SK-N-SH (cell line): ENCODE data around the gene RFXANK. TPM values are rescaled to one million over a fixed set of nuclear protein-coding genes. Genes with fewer than 3 reads are reported as not detected.

ENCODE experiments used
- CTCF ChIA-PET: fragments of 300-600, 350-600 bp; formaldehyde crosslinking; extraction: SDS; loops from one replicate; lab custom pipeline; 2021; lab: Yijun Ruan, JAX
- POLR2A ChIA-PET: fragments of 350-600 bp; sonication (Branson Sonifier 250); formaldehyde crosslinking; extraction: SDS; loops from one replicate; lab custom pipeline; 2020; ENCODE audit warnings: antibody characterized with exemption, inconsistent platforms; lab: Yijun Ruan, JAX
- DNase-seq: peaks from one replicate; pipeline ENCODE4 v3.0.0; 2012
- H2AFZ ChIP-seq: fragments of 200-600 bp; sonication (generic); 2 replicates; pipeline ENCODE4 v1.8.1; 2016; ENCODE audit warnings: antibody characterized with exemption, mild to moderate bottlenecking, low read depth
- H3F3A ChIP-seq: fragments of 200-600 bp; sonication (generic); replicated peaks from 2 replicates; pipeline ENCODE3; 2016; ENCODE audit warnings: antibody characterized with exemption, mild to moderate bottlenecking; ENCODE audit not compliant: insufficient read depth
- H3K27ac ChIP-seq, 2 experiments: fragments of 200-500 bp in 1 of 2; fragments of 200-600 bp in 1 of 2; sonication (Bioruptor generic) in 1 of 2; sonication (generic), shearing (Covaris generic) in 1 of 2; 2 replicates each; pipeline versions ENCODE4 v1.5.1 to v1.6.1; 2014 to 2016; ENCODE audit warnings: low read depth in 2 of 2, inconsistent platforms in 1 of 2, low read length in 1 of 2, mild to moderate bottlenecking in 1 of 2, mixed read lengths in 1 of 2
- H3K27me3 ChIP-seq: fragments of 200-600 bp; sonication (generic), shearing (Covaris generic); 2 replicates; pipeline ENCODE4 v1.6.1; 2016; ENCODE audit warnings: mixed run types; ENCODE audit not compliant: insufficient read depth
- H3K36me3 ChIP-seq, 2 experiments: fragments of 200-500 bp in 1 of 2; fragments of 200-600 bp in 1 of 2; sonication (Bioruptor generic) in 1 of 2; sonication (generic) in 1 of 2; replicated peaks in 1 of 2; 2 replicates each; pipeline versions ENCODE3 to v1.5.1; 2014 to 2016; ENCODE audit warnings: low read length in 1 of 2, mild to moderate bottlenecking in 1 of 2; ENCODE audit not compliant: insufficient read depth in 2 of 2, control insufficient read depth in 1 of 2
- H3K4me1 ChIP-seq, 2 experiments: fragments of 200-500 bp in 1 of 2; fragments of 200-600 bp in 1 of 2; sonication (Bioruptor generic) in 1 of 2; sonication (generic), shearing (Covaris generic) in 1 of 2; 2 replicates each; pipeline versions ENCODE4 v1.5.1 to v1.6.1; 2014 to 2016; ENCODE audit warnings: low read depth in 1 of 2, low read length in 1 of 2, mixed run types in 1 of 2; ENCODE audit not compliant: insufficient read depth in 2 of 2, control insufficient read depth in 1 of 2
- H3K4me2 ChIP-seq: fragments of 200-600 bp; sonication (generic), shearing (Covaris generic); 2 replicates; pipeline ENCODE4 v1.6.1; 2017; ENCODE audit warnings: mixed run types
- H3K4me3 ChIP-seq, 2 experiments: fragments of 200-500 bp in 1 of 2; fragments of 200-600 bp in 1 of 2; sonication (Bioruptor generic) in 1 of 2; sonication (generic), shearing (Covaris generic) in 1 of 2; 2 replicates each; pipeline versions ENCODE4 v1.5.1 to v1.8.1; 2014 to 2016; ENCODE audit warnings: low read depth in 2 of 2, inconsistent platforms in 1 of 2, low read length in 1 of 2, mild to moderate bottlenecking in 1 of 2, mixed read lengths in 1 of 2, moderate library complexity in 1 of 2
- H3K79me2 ChIP-seq: fragments of 200-600 bp; sonication (generic); 2 replicates; pipeline ENCODE4 v1.8.1; 2017; ENCODE audit warnings: mild to moderate bottlenecking; ENCODE audit not compliant: insufficient read depth
- H3K9ac ChIP-seq: fragments of 200-600 bp; sonication (generic); 2 replicates; pipeline ENCODE4 v1.6.1; 2017; ENCODE audit warnings: mixed run types
- H3K9me2 ChIP-seq: fragments of 200-600 bp; sonication (generic); 2 replicates; pipeline ENCODE4 v1.6.1; 2017; ENCODE audit warnings: mixed run types
- H3K9me3 ChIP-seq: fragments of 200-600 bp; sonication (generic); 2 replicates; pipeline ENCODE4 v1.6.1; 2017; ENCODE audit warnings: mixed run types, mild to moderate bottlenecking, moderate library complexity
- H4K20me1 ChIP-seq: fragments of 200-600 bp; sonication (generic); 2 replicates; pipeline ENCODE4 v1.6.1; 2017; ENCODE audit warnings: mild to moderate bottlenecking, mixed run types; ENCODE audit not compliant: insufficient read depth
- ELF1 ChIP-seq: IDR thresholded peaks from 2 replicates; pipeline ENCODE4 v1.4.0; 2012
- EZH2phosphoT487 ChIP-seq: fragments of 200-600 bp; sonication (generic); IDR thresholded peaks from 2 replicates; pipeline ENCODE4 v1.6.1; 2017; ENCODE audit warnings: low read depth, mixed run types, mild to moderate bottlenecking, antibody characterized with exemption, moderate library complexity, borderline replicate concordance
- FOXJ3 ChIP-seq: sonication (generic); formaldehyde crosslinking; IDR thresholded peaks from 2 replicates; pipeline ENCODE4 v1.5.1; 2020; ENCODE audit warnings: mild to moderate bottlenecking, missing genetic modification reagents
- IRF3 ChIP-seq: fragments of 150-350 bp; IDR thresholded peaks from 2 replicates; pipeline ENCODE4 v1.6.1; 2016; ENCODE audit warnings: mild to moderate bottlenecking, low read depth, low read length
- JUND ChIP-seq: IDR thresholded peaks from 2 replicates; pipeline ENCODE4 v1.4.0; 2012
- MEF2A ChIP-seq: IDR thresholded peaks from 2 replicates; pipeline ENCODE4 v1.4.0; 2012; ENCODE audit warnings: low read depth, borderline replicate concordance
- MXI1 ChIP-seq: IDR thresholded peaks from 2 replicates; pipeline ENCODE4 v1.6.1; 2012; ENCODE audit warnings: mild to moderate bottlenecking, low read depth, low read length, improper control_type of control experiment
- POLR2AphosphoS5 ChIP-seq: IDR thresholded peaks from 2 replicates; pipeline ENCODE4 v1.6.1; 2012; ENCODE audit warnings: low read depth, low read length
- RFX5 ChIP-seq: IDR thresholded peaks from 2 replicates; pipeline ENCODE4 v1.6.1; 2012; ENCODE audit warnings: mild to moderate bottlenecking, improper control_type of control experiment, low read length
- SIN3A ChIP-seq: IDR thresholded peaks from 2 replicates; pipeline ENCODE4 v1.6.1; 2012; ENCODE audit warnings: low read depth, mild to moderate bottlenecking, low read length, moderate library complexity, borderline replicate concordance
- SMC3 ChIP-seq: IDR thresholded peaks from 2 replicates; pipeline ENCODE4 v1.6.1; 2012; ENCODE audit warnings: low read depth, low read length, improper control_type of control experiment
- TAF1 ChIP-seq: IDR thresholded peaks from 2 replicates; pipeline ENCODE4 v1.6.1; 2012; ENCODE audit warnings: low read depth, mild to moderate bottlenecking, low read length, moderate library complexity, borderline replicate concordance
- TEAD4 ChIP-seq: IDR thresholded peaks from 2 replicates; pipeline ENCODE4 v1.4.0; 2012; ENCODE audit warnings: mild to moderate bottlenecking, borderline replicate concordance; ENCODE audit not compliant: insufficient read depth
- WGBS: methylation state at CpG from one replicate; pipeline ENCODE4 v1.1.6; 2017; ENCODE audit warnings: low lambda C conversion rate; 5-methylcytosine and 5-hydroxymethylcytosine counted together
- polyA plus RNA-seq, 3 experiments: library from polyadenylated mRNA; depleted of rRNA; stranded (reverse); fragments of >200 nt; gene quantifications; 2 replicates each; pipeline ENCODE4 v1.2.3, GENCODE V29; 2012
- TF ChIP-seq, protein P1 (sequence below): IDR thresholded peaks from 2 replicates; pipeline ENCODE4 v1.6.1; 2012; ENCODE audit warnings: mild to moderate bottlenecking, low read depth, low read length, moderate library complexity
- TF ChIP-seq, protein P2 (sequence below): fragments of 200-600 bp; sonication (generic); IDR thresholded peaks from 2 replicates; pipeline ENCODE4 v1.6.1; 2017; ENCODE audit warnings: antibody characterized with exemption, mild to moderate bottlenecking, moderate library complexity

The RFXANK gene
- polyA plus RNA-seq, 1 of the 3 experiments (the other 2 are of a cell fraction) = 117 TPM

- ChIA-PET POLR2A (no interaction called here), CTCF (interaction anchor here (1.0 to 6.5 kb wide), 6 partner anchors 9 to 334 kb away, joined by 3 to 79 read pairs (median 8); no protein-coding TSS in a partner anchor)
- Histone ChIP-seq H3K4me1 (no peaks in the 10 kb centered on the region), H3K4me2 (no peak overlapping the region), H3K27me3 (no peaks in the 10 kb centered on the region), H3K4me3 (no peak overlapping the region), H3K36me3 (peaks cover 0 to 9% of the 10 kb centered on the region in 2 experiments), H3K27ac (no peak overlapping the region), H3K9me3 (no peaks in the 10 kb centered on the region), H3F3A (no peaks in the 10 kb centered on the region), H3K79me2 (no peaks in the 10 kb centered on the region), H2AFZ (no peak overlapping the region), H3K9me2 (no peaks in the 10 kb centered on the region), H4K20me1 (no peaks in the 10 kb centered on the region), H3K9ac (no peak overlapping the region)
- TF ChIP-seq TAF1 (no peak), EZH2phosphoT487 (no peak), SIN3A (no peak), JUND (no peak), MXI1 (no peak), FOXJ3 (CRISPR knock-in tag) (no peak)
- TF ChIP-seq, protein P1, sequence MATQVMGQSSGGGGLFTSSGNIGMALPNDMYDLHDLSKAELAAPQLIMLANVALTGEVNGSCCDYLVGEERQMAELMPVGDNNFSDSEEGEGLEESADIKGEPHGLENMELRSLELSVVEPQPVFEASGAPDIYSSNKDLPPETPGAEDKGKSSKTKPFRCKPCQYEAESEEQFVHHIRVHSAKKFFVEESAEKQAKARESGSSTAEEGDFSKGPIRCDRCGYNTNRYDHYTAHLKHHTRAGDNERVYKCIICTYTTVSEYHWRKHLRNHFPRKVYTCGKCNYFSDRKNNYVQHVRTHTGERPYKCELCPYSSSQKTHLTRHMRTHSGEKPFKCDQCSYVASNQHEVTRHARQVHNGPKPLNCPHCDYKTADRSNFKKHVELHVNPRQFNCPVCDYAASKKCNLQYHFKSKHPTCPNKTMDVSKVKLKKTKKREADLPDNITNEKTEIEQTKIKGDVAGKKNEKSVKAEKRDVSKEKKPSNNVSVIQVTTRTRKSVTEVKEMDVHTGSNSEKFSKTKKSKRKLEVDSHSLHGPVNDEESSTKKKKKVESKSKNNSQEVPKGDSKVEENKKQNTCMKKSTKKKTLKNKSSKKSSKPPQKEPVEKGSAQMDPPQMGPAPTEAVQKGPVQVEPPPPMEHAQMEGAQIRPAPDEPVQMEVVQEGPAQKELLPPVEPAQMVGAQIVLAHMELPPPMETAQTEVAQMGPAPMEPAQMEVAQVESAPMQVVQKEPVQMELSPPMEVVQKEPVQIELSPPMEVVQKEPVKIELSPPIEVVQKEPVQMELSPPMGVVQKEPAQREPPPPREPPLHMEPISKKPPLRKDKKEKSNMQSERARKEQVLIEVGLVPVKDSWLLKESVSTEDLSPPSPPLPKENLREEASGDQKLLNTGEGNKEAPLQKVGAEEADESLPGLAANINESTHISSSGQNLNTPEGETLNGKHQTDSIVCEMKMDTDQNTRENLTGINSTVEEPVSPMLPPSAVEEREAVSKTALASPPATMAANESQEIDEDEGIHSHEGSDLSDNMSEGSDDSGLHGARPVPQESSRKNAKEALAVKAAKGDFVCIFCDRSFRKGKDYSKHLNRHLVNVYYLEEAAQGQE = no peak
- TF ChIP-seq, protein P2, sequence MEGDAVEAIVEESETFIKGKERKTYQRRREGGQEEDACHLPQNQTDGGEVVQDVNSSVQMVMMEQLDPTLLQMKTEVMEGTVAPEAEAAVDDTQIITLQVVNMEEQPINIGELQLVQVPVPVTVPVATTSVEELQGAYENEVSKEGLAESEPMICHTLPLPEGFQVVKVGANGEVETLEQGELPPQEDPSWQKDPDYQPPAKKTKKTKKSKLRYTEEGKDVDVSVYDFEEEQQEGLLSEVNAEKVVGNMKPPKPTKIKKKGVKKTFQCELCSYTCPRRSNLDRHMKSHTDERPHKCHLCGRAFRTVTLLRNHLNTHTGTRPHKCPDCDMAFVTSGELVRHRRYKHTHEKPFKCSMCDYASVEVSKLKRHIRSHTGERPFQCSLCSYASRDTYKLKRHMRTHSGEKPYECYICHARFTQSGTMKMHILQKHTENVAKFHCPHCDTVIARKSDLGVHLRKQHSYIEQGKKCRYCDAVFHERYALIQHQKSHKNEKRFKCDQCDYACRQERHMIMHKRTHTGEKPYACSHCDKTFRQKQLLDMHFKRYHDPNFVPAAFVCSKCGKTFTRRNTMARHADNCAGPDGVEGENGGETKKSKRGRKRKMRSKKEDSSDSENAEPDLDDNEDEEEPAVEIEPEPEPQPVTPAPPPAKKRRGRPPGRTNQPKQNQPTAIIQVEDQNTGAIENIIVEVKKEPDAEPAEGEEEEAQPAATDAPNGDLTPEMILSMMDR = no peak
- 97% methylated on average over 10 of the region's 10 CpGs for WGBS
- DNase-seq = no peak
These were observed 36.4 kb upstream of the RFXANK start for GRCh38 chr19:19155495-19156219.

- Histone ChIP-seq H3K27me3 (no peaks in the 10 kb centered on the region), H3K79me2 (no peaks in the 10 kb centered on the region), H3K27ac (no peak overlapping the region), H3K4me1 (no peaks in the 10 kb centered on the region), H3K4me2 (no peak overlapping the region), H4K20me1 (no peaks in the 10 kb centered on the region), H3K9me2 (no peaks in the 10 kb centered on the region), H3K36me3 (peaks cover 0 to 9% of the 10 kb centered on the region in 2 experiments), H3K9ac (no peak overlapping the region), H3K4me3 (no peak overlapping the region), H3F3A (no peaks in the 10 kb centered on the region), H3K9me3 (no peaks in the 10 kb centered on the region), H2AFZ (no peak overlapping the region)
- ChIA-PET CTCF (interaction anchor here (0.9 to 6.5 kb wide), 6 partner anchors 10 to 374 kb away, joined by 3 to 79 read pairs (median 7); no protein-coding TSS in a partner anchor), POLR2A (interaction anchor here (0.6 to 1.0 kb wide), 2 partner anchors 17 to 1015 kb away, joined by 3 read pairs; no protein-coding TSS in a partner anchor)
- no peak for DNase-seq
- WGBS = 80% methylated on average over 6 of the region's 6 CpGs
- TF ChIP-seq SMC3 (no peak), FOXJ3 (CRISPR knock-in tag) (no peak), TEAD4 (no peak), POLR2AphosphoS5 (no peak), MEF2A (no peak), RFX5 (no peak), IRF3 (no peak), ELF1 (no peak)
- TF ChIP-seq, protein P2 = no peak
These were observed 34.2 kb upstream of the RFXANK start for GRCh38 chr19:19157808-19158207.
